GM21619 (cell line): ENCODE results near the gene PPFIBP1.
A peak's percentile ranks its signal among the peaks of the same experiment; 100 is the strongest.
"Not testable (repeated sequence)": the region's sequence is repeated elsewhere in the genome, so short reads cannot be mapped to it uniquely, and the experiment has no call there.

ENCODE experiments used
- ATAC-seq: cut with Tn5 transposase; IDR thresholded peaks from one replicate; pipeline ENCODE4 v1.9.1; 2021; ENCODE audit not compliant: unreplicated experiment

PPFIBP1 gene

DNA sequence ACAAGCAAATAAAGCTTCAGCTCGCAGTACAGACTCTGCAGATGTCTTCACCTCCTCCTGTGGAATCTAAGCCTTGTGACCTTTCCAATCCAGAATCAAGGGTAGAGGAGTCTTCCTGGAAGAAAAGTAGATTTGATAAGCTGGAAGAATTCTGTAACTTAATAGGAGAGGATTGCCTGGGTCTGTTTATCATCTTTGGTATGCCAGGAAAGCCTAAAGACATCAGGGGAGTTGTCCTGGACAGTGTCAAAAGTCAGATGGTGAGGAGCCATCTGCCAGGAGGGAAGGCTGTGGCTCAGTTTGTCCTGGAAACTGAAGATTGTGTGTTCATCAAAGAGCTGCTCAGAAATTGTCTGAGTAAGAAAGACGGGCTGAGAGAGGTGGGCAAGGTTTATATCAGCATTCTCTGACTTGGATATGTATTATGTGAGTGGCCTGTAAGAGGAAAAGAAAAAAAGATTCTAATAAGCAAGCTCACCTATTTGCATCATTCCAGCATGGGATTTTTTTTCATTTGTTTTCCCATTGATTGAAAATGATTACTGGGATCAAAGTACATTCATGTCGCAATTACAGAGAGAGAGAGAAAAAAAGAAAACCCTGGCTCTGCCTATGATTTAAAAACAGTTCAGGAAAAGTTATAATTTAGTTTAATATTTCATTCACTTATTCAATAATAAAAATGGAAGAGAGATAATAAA is 173.0 kb downstream of the PPFIBP1 start:
- ATAC-seq = no peak

DNA sequence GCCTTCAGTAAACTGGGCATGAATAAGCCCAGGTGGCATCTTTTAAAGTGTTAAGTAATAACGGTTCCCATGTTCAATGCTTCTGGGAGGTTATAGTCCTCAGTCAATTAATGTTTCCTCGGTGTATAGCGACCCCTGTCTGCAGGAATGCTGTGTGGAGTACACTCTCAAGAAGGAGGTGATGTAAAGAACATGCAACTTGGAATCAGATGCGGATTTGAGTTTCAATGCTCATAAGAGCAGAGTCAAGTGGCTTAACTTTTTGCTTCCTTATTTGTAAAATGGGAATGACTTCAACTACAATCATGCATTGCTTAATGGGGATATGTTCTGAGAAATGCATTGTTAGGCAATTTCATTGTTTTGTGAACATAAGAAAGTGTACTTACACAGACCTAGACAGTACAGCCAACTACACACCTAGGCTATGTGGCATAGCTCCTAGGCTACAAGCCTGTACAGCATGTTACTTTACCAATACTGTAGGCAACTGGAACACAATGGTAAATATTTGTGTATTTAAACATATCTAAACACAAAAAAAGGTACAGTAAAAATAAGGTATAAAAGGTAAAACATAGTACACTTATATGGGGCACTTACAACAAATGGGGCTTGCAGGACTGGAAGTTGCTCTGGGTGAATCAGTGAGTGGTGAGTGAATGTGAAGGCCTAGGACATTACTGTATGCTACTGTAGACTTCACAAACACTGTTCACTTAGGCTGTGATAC is 179.9 kb downstream of the PPFIBP1 start:
- peak; percentile 92 for ATAC-seq

DNA sequence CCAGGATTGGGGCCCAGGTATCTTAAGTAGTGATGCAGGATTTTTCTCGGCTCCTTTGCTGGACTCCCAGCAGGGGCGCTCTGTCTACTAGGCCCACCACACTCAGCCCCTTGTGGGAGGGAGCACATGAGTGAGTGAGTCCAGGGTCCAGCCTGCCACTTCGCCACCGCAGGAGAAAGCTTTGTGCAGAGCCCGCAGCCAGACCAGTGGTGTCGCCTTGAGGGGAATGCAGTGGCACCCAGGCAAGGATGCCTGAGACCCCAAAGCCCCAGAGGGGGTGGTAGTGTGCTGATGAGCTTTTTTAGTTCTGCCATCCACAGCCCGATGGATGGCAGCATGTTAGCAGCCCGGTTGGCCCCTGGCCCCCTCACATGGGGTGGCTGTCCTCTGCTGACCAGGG is 181.3 kb downstream of the PPFIBP1 start:
- ATAC-seq = no peak

DNA sequence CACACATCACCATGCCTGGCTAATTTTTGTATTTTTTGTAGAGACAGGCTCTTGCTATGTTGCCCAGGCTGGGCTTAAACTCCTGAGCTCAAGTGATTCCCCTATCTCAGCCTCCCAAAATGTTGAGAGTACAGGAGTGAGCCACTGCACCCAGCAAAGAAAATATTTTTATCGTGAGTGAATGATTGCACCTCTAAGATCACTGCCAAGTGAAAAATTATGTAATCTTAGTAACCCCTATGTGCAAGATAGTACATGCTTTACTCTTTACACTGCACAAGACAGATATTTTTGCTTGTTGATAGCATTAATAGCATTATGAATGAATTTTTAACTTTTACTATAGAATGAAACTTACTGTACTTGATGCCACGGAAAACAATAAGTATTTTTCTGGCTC is 183.2 kb downstream of the PPFIBP1 start:
- no peak for ATAC-seq

DNA sequence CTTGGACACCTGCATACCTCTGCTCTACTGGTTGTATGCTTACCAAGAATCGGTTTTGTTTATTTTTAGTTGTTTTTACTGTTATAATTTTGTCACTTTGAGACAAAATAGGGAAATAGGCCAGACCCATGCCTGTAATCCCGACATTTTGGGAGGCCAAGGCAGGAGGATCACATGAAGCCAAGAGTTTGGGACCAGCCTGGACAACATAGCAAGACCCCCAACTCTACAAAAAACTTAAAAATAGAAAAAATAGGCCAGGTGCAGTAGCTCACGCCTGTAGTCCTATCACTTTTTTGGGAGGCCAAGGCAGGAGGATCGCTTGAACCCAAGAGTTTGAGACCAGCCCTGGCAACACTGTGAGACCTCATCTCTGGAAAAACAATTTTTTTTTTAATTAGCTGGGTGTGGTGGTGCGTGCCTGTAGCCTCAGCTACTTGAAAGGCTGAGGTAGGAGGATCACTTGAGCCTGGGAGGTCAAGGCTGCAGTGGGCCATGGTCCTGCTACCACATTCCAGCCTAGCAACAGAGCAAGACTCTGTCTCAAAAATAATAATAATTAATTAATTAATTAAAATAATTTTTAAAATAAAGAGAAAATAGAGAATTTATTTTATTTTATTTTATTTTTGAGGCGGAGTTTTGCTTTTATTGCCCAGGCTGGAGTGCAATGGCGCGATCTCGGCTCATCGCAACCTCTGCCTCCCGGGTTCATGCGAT is 185.4 kb downstream of the PPFIBP1 start:
- ATAC-seq = no peak

DNA sequence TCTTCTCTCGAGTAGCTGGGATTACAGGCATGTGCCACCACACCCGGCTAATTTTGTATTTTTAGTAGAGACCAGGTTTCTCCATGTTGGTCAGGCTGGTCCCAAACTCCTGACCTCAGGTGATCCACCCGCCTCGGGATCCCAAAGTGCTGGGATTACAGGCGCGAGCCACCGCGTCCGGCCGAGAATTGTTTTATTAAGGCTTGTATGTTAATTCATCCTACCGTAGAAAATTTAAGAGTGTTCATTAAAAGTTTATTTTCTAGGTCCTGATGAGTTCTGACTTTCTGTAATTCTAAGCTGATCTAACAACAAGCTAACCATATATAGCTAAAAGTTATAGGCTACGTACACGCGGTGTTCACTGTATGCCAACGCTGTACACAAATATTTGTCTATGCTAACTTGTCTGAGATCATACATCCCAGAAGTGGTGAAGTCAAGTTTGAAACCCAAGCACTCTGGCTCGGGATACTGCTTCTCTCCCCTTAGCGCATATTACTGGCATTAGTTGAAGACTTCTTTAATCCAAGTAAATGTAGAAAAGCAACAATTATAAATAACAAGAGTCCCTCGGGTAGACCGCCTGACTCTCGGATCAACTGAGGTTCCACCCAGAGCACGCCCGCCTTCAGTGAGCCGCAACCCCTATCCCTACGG is 186.1 kb downstream of the PPFIBP1 start:
- ATAC-seq = peak; percentile 40

DNA sequence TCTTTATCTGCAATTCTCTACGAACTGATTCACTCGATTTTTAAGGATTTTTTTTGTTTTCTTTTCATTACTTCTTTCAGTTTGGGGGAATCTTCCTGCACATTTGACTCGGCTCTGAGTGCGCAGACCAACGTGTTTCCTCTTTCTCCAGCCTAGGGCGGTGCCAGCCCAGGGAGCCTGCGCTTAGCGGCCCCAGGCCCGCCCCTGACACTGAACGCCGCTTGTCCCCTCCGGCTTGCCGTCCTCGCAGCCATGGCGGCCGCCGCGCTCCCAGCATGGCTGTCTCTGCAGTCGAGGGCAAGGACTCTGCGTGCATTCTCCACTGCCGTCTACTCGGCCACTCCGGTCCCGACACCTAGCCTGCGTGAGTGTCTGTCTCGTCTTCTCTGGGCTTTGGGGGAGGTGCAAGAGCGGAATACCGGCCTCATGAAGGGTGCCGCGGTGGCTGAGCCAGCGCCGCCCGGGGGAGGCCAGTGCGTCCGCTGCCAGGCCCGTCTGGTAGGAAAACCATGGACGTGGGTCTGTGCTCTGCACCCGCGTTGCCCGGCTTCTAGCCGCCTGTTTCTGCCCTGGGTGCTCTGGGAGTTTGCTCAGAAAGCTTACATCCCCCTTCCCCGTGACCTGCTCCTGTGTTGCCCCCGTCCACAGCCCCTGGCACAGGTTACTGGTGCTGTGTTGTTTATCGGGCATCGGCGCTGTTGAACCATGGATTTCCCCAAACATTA is 186.7 kb downstream of the PPFIBP1 start, which contains the start of gene MRPS35:
MRPS35 (plus strand) TSS at position 241 of the 725 bp plus-strand sequence; CDS start at position 253, 12 bp downstream.
- peak; percentile 95 for ATAC-seq

GRCh38 chr12:27711317-27711682 is 187.3 kb downstream of the PPFIBP1 start:
- ATAC-seq = peak; percentile 9

DNA sequence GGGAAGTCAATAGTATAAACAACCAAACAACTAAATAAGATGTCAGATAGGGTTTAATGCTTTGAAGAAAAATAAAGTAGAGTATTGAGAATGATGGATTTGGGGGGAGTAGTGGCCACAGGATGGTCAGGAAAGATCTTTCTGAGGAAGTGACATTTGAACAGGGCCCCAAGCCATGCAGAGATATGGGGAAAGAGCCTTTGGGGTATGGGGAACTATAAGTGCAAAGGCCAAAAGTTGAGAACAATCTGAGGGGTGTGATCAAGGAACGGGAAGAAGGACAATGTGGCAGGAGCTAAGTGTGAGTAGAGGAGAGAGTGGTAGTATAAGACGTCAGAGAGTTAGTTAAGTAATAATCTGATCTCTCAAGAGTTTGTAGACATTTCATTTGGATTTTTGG is 188.0 kb downstream of the PPFIBP1 start:
- ATAC-seq = no peak

DNA sequence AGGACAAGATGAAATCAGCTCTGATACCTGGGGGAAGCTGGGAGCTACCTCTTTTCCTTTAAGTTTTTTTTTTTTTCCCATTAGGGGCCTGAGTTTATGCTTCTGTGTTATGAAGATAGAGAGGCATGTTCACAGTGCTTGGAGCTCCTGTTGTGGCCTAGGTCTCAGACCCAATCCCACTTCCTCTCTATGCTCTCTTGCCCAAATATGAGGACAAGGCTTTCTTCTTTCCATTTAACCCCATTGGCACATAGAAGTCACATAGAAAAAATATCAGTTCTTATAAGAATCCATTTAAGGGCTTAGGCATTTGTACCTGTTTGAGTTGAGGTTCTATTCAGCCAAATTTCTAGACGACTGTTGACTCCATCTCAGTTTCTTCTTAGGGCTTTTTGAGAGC is 199.2 kb downstream of the PPFIBP1 start:
- no peak for ATAC-seq

DNA sequence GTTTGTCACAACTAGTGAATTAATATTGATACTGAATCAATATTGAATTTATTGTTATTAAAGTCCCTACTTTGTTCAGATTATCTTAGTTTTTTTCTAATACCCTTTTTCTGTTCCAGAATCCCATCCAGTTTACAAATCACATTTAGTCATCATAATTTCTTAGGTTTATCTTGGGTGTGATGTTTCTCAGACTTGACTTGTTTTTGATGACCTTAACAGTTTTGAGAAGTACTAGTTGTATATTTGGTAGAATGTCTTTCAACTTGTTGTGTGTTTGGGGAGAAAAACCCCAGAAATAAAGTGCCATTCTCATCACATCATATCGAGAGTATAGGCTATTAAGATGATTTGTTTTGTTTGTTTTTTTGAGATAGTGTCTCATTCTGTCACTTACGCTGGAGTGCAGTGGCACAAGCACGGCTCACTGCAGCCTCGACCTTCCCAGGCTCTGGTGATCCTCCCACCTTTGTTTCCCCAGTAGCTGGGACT is 206.1 kb downstream of the PPFIBP1 start:
- ATAC-seq = no peak

DNA sequence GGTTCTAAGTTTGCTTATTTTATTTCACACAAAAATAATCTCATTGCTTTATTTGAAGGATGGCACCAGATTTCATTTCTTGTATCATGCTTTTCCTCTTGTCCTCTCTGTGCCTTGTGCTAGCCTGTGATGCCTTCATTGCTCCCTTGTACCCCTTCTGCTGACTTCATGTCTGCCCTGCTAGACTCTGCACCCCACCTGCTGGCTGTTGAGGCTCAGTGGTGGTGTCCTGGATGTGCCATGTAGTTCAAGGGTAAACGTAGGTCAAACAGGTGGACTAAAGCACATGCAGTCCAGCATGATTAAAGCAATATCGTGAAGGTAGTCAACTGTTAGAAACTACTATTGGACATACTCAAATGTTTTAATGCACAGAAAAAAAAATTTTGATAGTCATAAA is 208.3 kb downstream of the PPFIBP1 start:
- ATAC-seq = peak; percentile 75

GRCh38 chr12:27733052-27733656 is 209.1 kb downstream of the PPFIBP1 start:
- ATAC-seq = peak; percentile 61

GRCh38 chr12:27733791-27734190 is 209.8 kb downstream of the PPFIBP1 start:
- no peak for ATAC-seq

GRCh38 chr12:27734321-27734720 is 210.3 kb downstream of the PPFIBP1 start:
- ATAC-seq = not testable (repeated sequence)

GRCh38 chr12:27743601-27744000 is 219.6 kb downstream of the PPFIBP1 start:
- ATAC-seq = no peak
